Activated gamma-delta T cell treated with Interleukin-2 at 50 U/mL for 16 hours (primary cell): ENCODE data around the gene CIDEA.

Experiments
- DNase-seq: peaks from one replicate; pipeline ENCODE4 v3.0.0-alpha.2; 2020

Gene CIDEA

GRCh38 chr18:12276736-12277554 lies 22.8 kb downstream of the CIDEA start:
- no peak for DNase-seq

- DNase-seq = no peak
Measured at GRCh38 chr18:12278215-12278671, 24.1 kb downstream of the CIDEA start.

GRCh38 chr18:12278741-12279682 lies 24.9 kb downstream of the CIDEA start:
- DNase-seq = no peak

- DNase-seq = no peak
Measured at GRCh38 chr18:12279781-12280531, 25.8 kb downstream of the CIDEA start.

GRCh38 chr18:12281861-12282260 lies 27.7 kb downstream of the CIDEA start:
- DNase-seq = no peak

- no peak for DNase-seq
Measured at GRCh38 chr18:12282442-12283039, 28.4 kb downstream of the CIDEA start.

GRCh38 chr18:12283256-12283655 lies 29.1 kb downstream of the CIDEA start:
- no peak for DNase-seq

- DNase-seq = no peak
Measured at GRCh38 chr18:12283666-12284065, 29.5 kb downstream of the CIDEA start.

- no peak for DNase-seq
Measured at GRCh38 chr18:12287131-12287681, 33.0 kb downstream of the CIDEA start.

- no peak for DNase-seq
Measured at GRCh38 chr18:12287684-12288402, 33.7 kb downstream of the CIDEA start.

GRCh38 chr18:12288403-12288755 lies 34.2 kb downstream of the CIDEA start:
- DNase-seq = no peak

GRCh38 chr18:12290086-12290485 lies 35.9 kb downstream of the CIDEA start:
- DNase-seq = no peak

GRCh38 chr18:12291161-12291560 lies 37.0 kb downstream of the CIDEA start:
- no peak for DNase-seq

- no peak for DNase-seq
Measured at GRCh38 chr18:12291690-12292089, 37.5 kb downstream of the CIDEA start.

GRCh38 chr18:12293831-12294230 lies 39.7 kb downstream of the CIDEA start:
- no peak for DNase-seq

- DNase-seq = no peak
Measured at GRCh38 chr18:12295389-12296086, 41.4 kb downstream of the CIDEA start.

GRCh38 chr18:12296087-12296403 lies 41.9 kb downstream of the CIDEA start:
- DNase-seq = no peak

- DNase-seq = no peak
Measured at GRCh38 chr18:12296457-12296856, 42.3 kb downstream of the CIDEA start.

GRCh38 chr18:12299862-12300261 lies 45.7 kb downstream of the CIDEA start:
- DNase-seq = no peak

- no peak for DNase-seq
Measured at GRCh38 chr18:12301263-12302005, 47.3 kb downstream of the CIDEA start.
